H1 (cell line): ENCODE measurements around the gene SLC22A23. TPM values are rescaled to one million over a fixed set of nuclear protein-coding genes. Genes with fewer than 3 reads are reported as not detected.

Experiments
- CTCF ChIA-PET: fragments of 300-600 bp; sonication (Branson Sonifier 250); formaldehyde crosslinking; loops from one replicate; lab custom pipeline; 2021; ENCODE audit not compliant: partially characterized antibody; lab: Charles Lee
- POLR2A ChIA-PET: fragments of 300-600 bp; sonication (Branson Sonifier 250); formaldehyde crosslinking; loops from one replicate; lab custom pipeline; 2021; ENCODE audit warnings: inconsistent platforms; ENCODE audit not compliant: partially characterized antibody; lab: Charles Lee
- DNase-seq, 2 experiments: peaks; one replicate each; pipeline versions ENCODE4 v3.0.0 to v3.0.0-alpha.2; 2010 to 2022; ENCODE audit warnings: low spot score in 2 of 2, low read depth in 1 of 2, mixed read lengths in 1 of 2
- FAIRE-seq: peaks from 2 replicates; lab custom pipeline; 2011; peaks lifted over from hg19 to GRCh38; lab: Jason Lieb, UNC
- H2AFZ ChIP-seq: 2 replicates; pipeline ENCODE4 v1.8.1; 2012; ENCODE audit warnings: low read length, inconsistent platforms
- H2AK5ac ChIP-seq: 2 replicates; pipeline ENCODE4 v1.6.1; 2013; ENCODE audit warnings: low read depth, low read length
- H2BK120ac ChIP-seq: replicated peaks from 2 replicates; pipeline ENCODE3; 2013; ENCODE audit warnings: low read depth, low read length, inconsistent platforms
- H2BK12ac ChIP-seq: 2 replicates; pipeline ENCODE4 v1.6.1; 2013; ENCODE audit warnings: low read depth, low read length
- H2BK15ac ChIP-seq: 2 replicates; pipeline ENCODE4 v1.6.1; 2013; ENCODE audit warnings: low read length
- H2BK20ac ChIP-seq: 2 replicates; pipeline ENCODE4 v1.6.1; 2013; ENCODE audit warnings: low read length
- H2BK5ac ChIP-seq: 2 replicates; pipeline ENCODE4 v1.6.1; 2013; ENCODE audit warnings: low read depth, low read length
- H3K14ac ChIP-seq: 2 replicates; pipeline ENCODE4 v1.6.1; 2013; ENCODE audit warnings: inconsistent platforms; ENCODE audit not compliant: insufficient read length
- H3K18ac ChIP-seq: 2 replicates; pipeline ENCODE4 v1.6.1; 2013; ENCODE audit warnings: low read length; ENCODE audit errors: extremely low read depth
- H3K23ac ChIP-seq: 2 replicates; pipeline ENCODE4 v1.6.1; 2013; ENCODE audit warnings: inconsistent platforms; ENCODE audit not compliant: insufficient read length
- H3K23me2 ChIP-seq: 2 replicates; pipeline ENCODE4 v1.6.1; 2013; ENCODE audit warnings: low read depth, low read length
- H3K27ac ChIP-seq: 2 replicates; pipeline ENCODE4 v1.6.1; 2011; ENCODE audit warnings: low read depth, low read length, inconsistent platforms
- H3K27me3 ChIP-seq, 4 experiments: replicated peaks in 1 of 4; 1 replicate in 1 of 4; 2 replicates in 3 of 4; pipeline versions ENCODE4 v1.6.1 to v1.8.1; 2011 to 2013; ENCODE audit warnings: low read length in 3 of 4, mild to moderate bottlenecking in 3 of 4, inconsistent platforms in 2 of 4, mixed read lengths in 2 of 4, moderate library complexity in 1 of 4; ENCODE audit not compliant: control insufficient read depth in 3 of 4, insufficient read depth in 3 of 4; ENCODE audit errors: extremely low read depth in 1 of 4
- H3K36me3 ChIP-seq, 4 experiments: 2 replicates each; pipeline versions ENCODE4 v1.6.1 to v1.8.1; 2011 to 2013; ENCODE audit warnings: mild to moderate bottlenecking in 4 of 4, low read length in 3 of 4, moderate library complexity in 2 of 4, control low read depth in 1 of 4, inconsistent platforms in 1 of 4; ENCODE audit not compliant: insufficient read depth in 4 of 4, control insufficient read depth in 2 of 4
- H3K4ac ChIP-seq: replicated peaks from 2 replicates; pipeline ENCODE3; 2013; ENCODE audit warnings: low read length, low read depth, mixed read lengths, inconsistent platforms; ENCODE audit not compliant: insufficient read length
- H3K4me1 ChIP-seq, 4 experiments: replicated peaks in 1 of 4; 1 replicate in 1 of 4; 2 replicates in 3 of 4; pipeline versions ENCODE4 v1.6.1 to v1.8.1; 2011 to 2013; ENCODE audit warnings: low read length in 3 of 4, inconsistent platforms in 2 of 4, mixed read lengths in 1 of 4; ENCODE audit not compliant: insufficient read depth in 4 of 4, control insufficient read depth in 3 of 4
- H3K4me2 ChIP-seq, 2 experiments: 2 replicates each; pipeline versions ENCODE4 v1.6.1 to v1.8.1; 2011 to 2013; ENCODE audit warnings: low read depth in 2 of 2, low read length in 2 of 2, control low read depth in 1 of 2, inconsistent platforms in 1 of 2, mild to moderate bottlenecking in 1 of 2; ENCODE audit not compliant: insufficient read depth in 1 of 2
- H3K4me3 ChIP-seq, 4 experiments: fragments of 200-600, 300-600 bp in 1 of 4; sonication (generic), shearing (Covaris generic), sonication (Bioruptor Twin) in 1 of 4; 2 replicates each; pipeline versions ENCODE4 v1.5.1 to v1.8.1; 2011 to 2016; ENCODE audit warnings: low read length in 4 of 4, low read depth in 3 of 4, control low read depth in 2 of 4, inconsistent platforms in 2 of 4, mild to moderate bottlenecking in 2 of 4, mixed read lengths in 1 of 4, moderate library complexity in 1 of 4; ENCODE audit not compliant: insufficient read depth in 2 of 4; ENCODE audit errors: extremely low read depth in 1 of 4
- H3K56ac ChIP-seq: replicated peaks from 2 replicates; pipeline ENCODE3; 2013; ENCODE audit warnings: low read depth, mild to moderate bottlenecking, mixed read lengths, low read length, inconsistent platforms; ENCODE audit not compliant: insufficient read length
- H3K79me1 ChIP-seq: 2 replicates; pipeline ENCODE4 v1.6.1; 2013; ENCODE audit warnings: low read depth, low read length, control low read depth
- H3K79me2 ChIP-seq, 2 experiments: 2 replicates each; pipeline versions ENCODE4 v1.6.1 to v1.8.1; 2012 to 2013; ENCODE audit warnings: low read length in 2 of 2, mild to moderate bottlenecking in 2 of 2, inconsistent platforms in 1 of 2; ENCODE audit not compliant: insufficient read depth in 2 of 2, control insufficient read depth in 1 of 2
- H3K9ac ChIP-seq, 4 experiments: replicated peaks in 1 of 4; 1 replicate in 1 of 4; 2 replicates in 3 of 4; pipeline versions ENCODE4 v1.6.1 to v1.8.1; 2011 to 2013; ENCODE audit warnings: low read depth in 3 of 4, low read length in 3 of 4, control low read depth in 2 of 4, mild to moderate bottlenecking in 2 of 4, moderate library complexity in 2 of 4, inconsistent platforms in 1 of 4; ENCODE audit errors: extremely low read depth in 1 of 4
- H3K9me3 ChIP-seq, 2 experiments: 2 replicates each; pipeline versions ENCODE4 v1.6.1 to v1.8.1; 2012 to 2013; ENCODE audit warnings: mild to moderate bottlenecking in 2 of 2, moderate library complexity in 2 of 2, control low read depth in 1 of 2, inconsistent platforms in 1 of 2, low read depth in 1 of 2, low read length in 1 of 2, mixed read lengths in 1 of 2; ENCODE audit not compliant: insufficient read depth in 2 of 2
- H4K20me1 ChIP-seq, 2 experiments: replicated peaks in 1 of 2; 2 replicates each; pipeline versions ENCODE3 to v1.8.1; 2011 to 2013; ENCODE audit warnings: inconsistent platforms in 2 of 2, low read length in 2 of 2, mild to moderate bottlenecking in 1 of 2; ENCODE audit not compliant: insufficient read depth in 2 of 2, control insufficient read depth in 1 of 2
- H4K5ac ChIP-seq: 2 replicates; pipeline ENCODE4 v1.6.1; 2013; ENCODE audit warnings: low read length, low read depth, mixed read lengths, inconsistent platforms; ENCODE audit not compliant: insufficient read length
- H4K8ac ChIP-seq: 2 replicates; pipeline ENCODE4 v1.8.0; 2013; ENCODE audit warnings: mild to moderate bottlenecking, moderate library complexity, low read length, inconsistent platforms; ENCODE audit not compliant: insufficient read depth; ENCODE audit errors: extremely low read depth
- H4K91ac ChIP-seq: replicated peaks from 2 replicates; pipeline ENCODE3; 2013; ENCODE audit warnings: low read length, mixed read lengths, inconsistent platforms; ENCODE audit not compliant: insufficient read length
- ASH2L ChIP-seq: fragments of 200-600, 300-600 bp; sonication (generic); IDR thresholded peaks from one replicate; pipeline ENCODE4 v1.7.1; 2017; ENCODE audit warnings: low read length
- CBX5 ChIP-seq: fragments of 300-800, 300-1000 bp; sonication (generic); IDR thresholded peaks from 2 replicates; pipeline ENCODE4 v1.7.1; 2016; ENCODE audit warnings: antibody characterized with exemption, low read length, low read depth
- CTBP2 ChIP-seq: IDR thresholded peaks from 2 replicates; pipeline ENCODE4 v1.7.0; 2011; ENCODE audit warnings: borderline replicate concordance, mild to moderate bottlenecking, moderate library complexity, mixed read lengths, low read length; ENCODE audit not compliant: insufficient read depth, insufficient read length
- EGR1 ChIP-seq: IDR thresholded peaks from 2 replicates; pipeline ENCODE4 v1.6.1; 2011; ENCODE audit warnings: low read depth, low read length, borderline replicate concordance
- EZH2 ChIP-seq: fragments of 200-600 bp; sonication (generic); IDR thresholded peaks from 2 replicates; pipeline ENCODE4 v1.7.1; 2012; ENCODE audit warnings: low read depth, mild to moderate bottlenecking, moderate library complexity, low read length, inconsistent platforms; ENCODE audit not compliant: severe bottlenecking
- GTF2F1 ChIP-seq: IDR thresholded peaks from 2 replicates; pipeline ENCODE4 v1.6.1; 2012; ENCODE audit warnings: low read depth, low read length, improper control_type of control experiment, borderline replicate concordance
- JUND ChIP-seq: IDR thresholded peaks from 2 replicates; pipeline ENCODE4 v1.6.1; 2011; ENCODE audit warnings: mild to moderate bottlenecking, improper control_type of control experiment, low read length
- MAX ChIP-seq: IDR thresholded peaks from 2 replicates; pipeline ENCODE4 v1.6.1; 2012; ENCODE audit warnings: inconsistent platforms
- NANOG ChIP-seq: IDR thresholded peaks from 2 replicates; pipeline ENCODE4 v1.6.1; 2011; ENCODE audit warnings: low read length, low read depth, mild to moderate bottlenecking, inconsistent platforms; ENCODE audit not compliant: insufficient read depth, poor library complexity, severe bottlenecking
- NRF1 ChIP-seq: IDR thresholded peaks from 2 replicates; pipeline ENCODE4 v1.6.1; 2011; ENCODE audit warnings: mild to moderate bottlenecking, low read depth, low read length, improper control_type of control experiment
- SIN3A ChIP-seq, 2 experiments: IDR thresholded peaks in 1 of 2; conservative IDR thresholded peaks in 1 of 2; 2 replicates each; pipeline ENCODE4 v1.6.1; 2011 to 2012; ENCODE audit warnings: low read length in 2 of 2, improper control_type of control experiment in 1 of 2, low read depth in 1 of 2, mild to moderate bottlenecking in 1 of 2
- USF2 ChIP-seq: IDR thresholded peaks from 2 replicates; pipeline ENCODE4 v1.6.1; 2011; ENCODE audit warnings: low read length, improper control_type of control experiment
- WGBS, 2 experiments: shearing (Covaris generic) in 1 of 2; methylation state at CpG; one replicate each; pipeline versions ENCODE4 v1.1.6 to v1.1.7; 2013 to 2015; ENCODE audit warnings: low lambda C conversion rate in 2 of 2, mixed read lengths in 2 of 2, inconsistent platforms in 1 of 2, low coverage in 1 of 2, missing lambda C conversion rate in 1 of 2; ENCODE audit not compliant: insufficient replicate concordance in 2 of 2, insufficient coverage in 1 of 2, insufficient read length in 1 of 2; ENCODE audit errors: extremely low coverage in 1 of 2, missing lambda C conversion rate in 1 of 2; 5-methylcytosine and 5-hydroxymethylcytosine counted together
- polyA plus RNA-seq, 7 experiments: library from polyadenylated mRNA; depleted of rRNA in 3 of 7; stranded (reverse) in 5 of 7; unstranded in 2 of 7; fragments of >200 nt in 5 of 7; fragments of 200-250 nt in 2 of 7; gene quantifications; 1 replicate in 5 of 7; 2 replicates in 1 of 7; 4 replicates in 1 of 7; pipeline versions ENCODE4 v1.2.1 to v1.2.3, GENCODE V29; 2011 to 2013; ENCODE audit warnings: missing spikeins in 2 of 7, mixed read lengths in 2 of 7
- total RNA-seq: library from RNA; stranded (reverse); fragmentation: NEBNext Ultra II Directional; extraction: Animal tissue kit (Norgen Biotek cat#: 25700); gene quantifications from 2 replicates; pipeline ENCODE4 v1.2.1, GENCODE V29; 2021

Gene SLC22A23
- total and polyA plus RNA-seq, 2 of the 8 experiments (the other 6 are each of a cell fraction or from before 2014, with no cell fraction given) = 9.9 to 38.4 TPM

GRCh38 chr6:3347247-3347646 is 109.6 kb downstream of the SLC22A23 start:
- Histone ChIP-seq H2BK12ac (no peak overlapping the region), H2BK5ac (peak overlapping the region; percentile 18; the same call in 1 of the 2 replicates), H3K27me3 (no peaks in the 10 kb centered on the region), H3K9ac (no peak overlapping the region), H3K4me1 (peaks cover 7 to 27% (median 14%) of the 10 kb centered on the region in 4 experiments; a peak in 6 of 7 replicates), H3K27ac (no peak overlapping the region), H4K8ac (no peak overlapping the region), H2BK15ac (no peak overlapping the region), H2AFZ (no peak overlapping the region), H3K56ac (no peak overlapping the region), H3K23me2 (peaks cover 2% of the 10 kb centered on the region; the same call in 1 of the 2 replicates), H3K23ac (no peak overlapping the region), H3K79me2 (peaks cover 0 to 27% of the 10 kb centered on the region in 2 experiments; a peak in 1 of 4 replicates), H2BK20ac (no peak overlapping the region), H3K4me2 (no peak overlapping the region), H4K91ac (no peak overlapping the region), H3K79me1 (peaks cover 7% of the 10 kb centered on the region; the same call in 1 of the 2 replicates), H2BK120ac (no peak overlapping the region), H4K20me1 (peaks cover 0 to 2% of the 10 kb centered on the region in 2 experiments), H4K5ac (no peak overlapping the region), H3K9me3 (no peaks in the 10 kb centered on the region), H3K4ac (no peak overlapping the region), H3K18ac (no peak overlapping the region), H2AK5ac (no peak overlapping the region), H3K4me3 (no peak overlapping the region), H3K36me3 (no peaks in the 10 kb centered on the region), H3K14ac (no peak overlapping the region)
- 92% methylated on average over 7 of the region's 7 CpGs; no CpG with 5 or more reads in 1 of the 2 experiments for WGBS, 2 experiments
- FAIRE-seq (no peak), DNase-seq (no peak)
- CTCF ChIA-PET = interaction anchor here (1.0 to 1.6 kb wide), 3 partner anchors 12 to 164 kb away, joined by 3 to 5 read pairs (median 3); no protein-coding TSS in a partner anchor
- POLR2A ChIA-PET = interaction anchor here (1.9 kb wide), 1 partner anchor 11 kb away, joined by 6 read pairs; no protein-coding TSS in a partner anchor
- TF ChIP-seq CTBP2 (no peak), MAX (no peak), EZH2 (no peak), USF2 (no peak), EGR1 (no peak), SIN3A (conservative IDR thresholded peaks at IDR 0.05 in 1 of 2, IDR thresholded peaks at IDR 0.05 in 1 of 2; ENCODE audit: low read depth in 1 of 2, low read length in 2 of 2) (no peak), NANOG (no peak), NRF1 (no peak), CBX5 (no peak), JUND (no peak), GTF2F1 (no peak), ASH2L (no peak)
